Stimulated activated naive B cell treated with anti-CD40 and anti-IgM and Interleukin-4, amounts not matched to agents 10 μg/mL and 1 μg/mL and 100 μg/mL, for 72 hours (primary cell): ENCODE data around the gene CCER1.

ENCODE experiments used
- ATAC-seq, 2 donors: fragments of 150-1000 bp; cut with Tn5 transposase; replicated peaks; 2 replicates each; pipeline ENCODE4 v1.10.0; 2021; ENCODE audit warnings: moderate library complexity in 1 of 2
- DNase-seq: peaks from one replicate; pipeline ENCODE4 v3.0.0; 2021
- H3K27ac Mint-ChIP-seq: one replicate; pipeline ENCODE4 v1.8.0; 2022; ENCODE audit warnings: mild to moderate bottlenecking, mixed read lengths
- H3K27me3 Mint-ChIP-seq, 2 donors: one replicate each; pipeline ENCODE4 v1.8.0; 2022; ENCODE audit warnings: mixed read lengths in 2 of 2
- H3K36me3 Mint-ChIP-seq, 2 donors: one replicate each; pipeline ENCODE4 v1.8.0; 2022; ENCODE audit warnings: mixed read lengths in 2 of 2, mild to moderate bottlenecking in 1 of 2
- H3K4me1 Mint-ChIP-seq, 2 donors: one replicate each; pipeline ENCODE4 v1.8.0; 2022; ENCODE audit warnings: mixed read lengths in 2 of 2, mild to moderate bottlenecking in 1 of 2
- H3K4me3 Mint-ChIP-seq, 2 donors: one replicate each; pipeline ENCODE4 v1.8.0; 2022; ENCODE audit warnings: mild to moderate bottlenecking in 2 of 2, mixed read lengths in 2 of 2, moderate library complexity in 1 of 2
- H3K9me3 Mint-ChIP-seq, 2 donors: one replicate each; pipeline ENCODE4 v1.8.0; 2022; ENCODE audit warnings: mixed read lengths in 2 of 2, mild to moderate bottlenecking in 1 of 2

The CCER1 gene

DNA sequence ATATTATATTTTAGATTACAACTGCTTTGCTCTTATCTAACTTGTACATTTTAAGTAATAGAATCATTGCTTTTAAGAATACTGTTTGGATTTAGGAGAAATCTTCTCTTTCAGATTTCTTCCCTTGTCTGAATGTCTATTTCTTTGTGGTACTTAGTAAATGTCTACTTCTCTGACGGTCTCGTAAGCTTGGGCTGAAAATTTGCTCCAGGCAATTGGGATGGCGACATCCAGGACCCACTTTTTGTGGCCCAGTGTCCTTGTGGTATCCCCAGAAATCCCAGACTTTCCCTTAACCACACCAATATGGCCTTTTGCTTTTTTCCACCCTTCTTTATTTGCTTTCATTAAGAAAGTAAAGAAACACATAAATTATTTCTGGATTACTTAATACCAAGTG lies 24.0 kb upstream of the CCER1 start:
- ATAC-seq (no peak), DNase-seq (no peak)
- Mint-ChIP-seq H3K4me1 (no peaks in the 10 kb centered on the region), H3K27me3 (no peaks in the 10 kb centered on the region), H3K4me3 (no peak overlapping the region), H3K36me3 (no peaks in the 10 kb centered on the region), H3K27ac (no peak overlapping the region), H3K9me3 (no peaks in the 10 kb centered on the region)

DNA sequence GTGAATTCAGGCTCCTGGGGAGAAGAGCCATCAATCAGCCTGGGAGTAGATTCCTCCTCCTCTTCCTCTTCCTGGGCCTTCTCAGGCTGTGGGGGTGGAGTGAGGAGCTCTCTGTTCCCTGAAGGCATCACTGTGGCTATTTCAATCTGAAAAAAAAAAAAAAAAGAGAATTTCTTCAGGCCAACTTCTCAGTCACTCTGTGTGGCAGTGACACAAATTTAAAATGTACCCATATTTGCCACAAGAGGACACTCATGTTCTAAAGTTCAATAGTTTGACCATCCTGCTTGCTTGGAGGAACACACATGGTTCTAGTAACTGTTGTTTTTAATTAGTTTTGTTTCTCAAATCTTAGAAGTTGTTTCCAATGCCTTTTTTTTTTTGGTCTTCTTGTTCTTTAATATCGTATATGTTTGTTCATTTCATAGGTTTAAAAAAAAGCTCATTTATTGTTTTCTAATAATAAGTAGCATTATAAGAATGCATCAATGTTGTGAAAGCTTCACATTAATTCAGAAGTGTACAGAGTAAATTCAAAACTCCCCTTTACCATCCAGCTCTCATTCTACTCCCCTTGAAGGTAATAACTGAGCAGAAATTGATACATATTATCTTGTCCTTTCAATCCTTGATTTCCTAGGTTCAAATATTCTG lies 23.3 kb upstream of the CCER1 start:
- DNase-seq (no peak), ATAC-seq (peak; percentile 68 to 82)
- no peak overlapping the region for H3K4me3 Mint-ChIP-seq
- H3K27ac Mint-ChIP-seq, result no peak overlapping the region
- H3K27me3 Mint-ChIP-seq, result no peaks in the 10 kb centered on the region
- H3K36me3 Mint-ChIP-seq, result no peaks in the 10 kb centered on the region
- no peaks in the 10 kb centered on the region for H3K4me1 Mint-ChIP-seq
- no peaks in the 10 kb centered on the region for H3K9me3 Mint-ChIP-seq

DNA sequence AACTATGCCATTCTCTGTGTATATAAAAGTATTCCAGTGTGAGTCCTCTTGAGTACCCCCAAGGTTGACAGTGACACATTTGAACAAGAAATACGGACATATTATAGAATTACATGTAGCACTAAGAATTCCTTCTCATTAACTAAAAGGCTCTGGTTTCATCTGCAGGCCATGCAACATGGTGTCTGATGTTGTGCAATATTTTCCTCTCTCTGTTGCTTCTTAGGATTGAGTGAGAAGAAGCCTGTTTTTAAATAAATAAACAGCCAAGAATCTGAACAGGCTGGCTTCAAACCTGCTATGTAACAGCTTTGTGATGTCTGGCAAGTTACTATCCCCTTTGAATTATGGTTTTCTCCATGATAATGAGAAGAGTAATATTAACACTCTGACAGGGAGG lies 22.2 kb upstream of the CCER1 start:
- no peak overlapping the region for H3K27ac Mint-ChIP-seq
- no peaks in the 10 kb centered on the region for H3K4me1 Mint-ChIP-seq
- no peak for ATAC-seq
- no peak overlapping the region for H3K4me3 Mint-ChIP-seq
- no peak for DNase-seq
- H3K9me3 Mint-ChIP-seq, result no peaks in the 10 kb centered on the region
- H3K36me3 Mint-ChIP-seq, result no peaks in the 10 kb centered on the region
- no peaks in the 10 kb centered on the region for H3K27me3 Mint-ChIP-seq

DNA sequence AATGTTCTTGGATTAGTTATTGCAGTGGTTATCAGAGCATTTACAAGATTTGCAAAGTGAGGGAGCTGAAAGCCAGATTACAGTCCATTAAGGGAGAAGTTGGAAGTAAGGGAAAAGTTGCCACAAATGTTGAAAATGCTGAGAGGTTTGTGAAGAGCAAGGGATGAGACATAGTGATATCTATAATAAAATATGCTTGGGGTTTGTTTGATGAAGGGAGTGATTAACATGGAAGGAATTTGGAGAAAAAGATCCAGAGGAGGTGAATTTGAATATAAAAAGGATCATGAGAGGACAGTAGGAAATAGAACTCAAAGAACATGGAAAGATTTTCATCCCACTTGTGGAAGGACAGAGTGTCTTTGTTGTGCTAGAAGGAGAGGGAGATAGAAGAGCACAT lies 19.3 kb upstream of the CCER1 start:
- Mint-ChIP-seq H3K4me3 (no peak overlapping the region), H3K27me3 (no peaks in the 10 kb centered on the region), H3K27ac (no peak overlapping the region), H3K4me1 (no peaks in the 10 kb centered on the region), H3K9me3 (no peaks in the 10 kb centered on the region), H3K36me3 (no peaks in the 10 kb centered on the region)
- no peak for DNase-seq
- no peak for ATAC-seq

DNA sequence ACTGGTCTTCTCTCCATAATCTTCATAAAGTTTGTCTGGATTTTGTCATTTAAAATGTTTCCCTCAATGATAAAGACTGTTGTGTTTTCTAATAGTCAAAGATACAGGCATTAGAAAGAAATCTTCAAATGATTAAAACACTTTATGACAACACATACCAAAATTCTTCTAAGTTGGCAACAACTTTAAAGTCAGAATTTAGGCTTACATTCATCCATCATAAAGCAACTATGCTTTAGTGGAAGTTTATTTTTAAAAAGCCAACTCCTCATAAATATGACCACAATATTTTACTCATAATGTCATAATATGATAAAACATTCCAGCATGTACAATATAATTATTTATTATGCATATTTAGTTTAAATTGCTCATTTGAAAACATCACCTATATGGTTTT lies 17.2 kb upstream of the CCER1 start:
- Mint-ChIP-seq H3K4me1 (no peaks in the 10 kb centered on the region), H3K9me3 (no peaks in the 10 kb centered on the region), H3K36me3 (no peaks in the 10 kb centered on the region), H3K27ac (no peak overlapping the region), H3K4me3 (no peak overlapping the region), H3K27me3 (no peaks in the 10 kb centered on the region)
- DNase-seq, result no peak
- no peak for ATAC-seq

DNA sequence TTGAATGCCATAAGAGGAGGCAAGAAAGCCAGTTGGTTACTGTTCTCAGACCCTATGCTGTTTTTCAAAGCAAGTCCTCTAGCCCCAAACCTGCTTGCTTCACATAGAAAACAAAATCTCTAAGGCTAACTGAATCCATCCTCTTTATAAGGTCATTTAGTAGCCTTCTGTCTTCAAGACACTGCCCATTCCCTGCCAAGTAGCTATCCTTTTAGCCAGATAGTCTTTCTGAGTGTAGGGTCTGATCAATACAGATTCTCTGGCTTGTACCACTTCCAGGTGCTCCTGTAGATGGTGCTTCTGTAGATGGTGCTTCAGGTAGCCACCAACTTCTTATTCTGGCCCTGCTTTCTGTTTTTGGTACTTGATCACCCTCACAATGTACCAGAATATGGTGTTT lies 15.9 kb upstream of the CCER1 start:
- DNase-seq (no peak), ATAC-seq (no peak)
- no peaks in the 10 kb centered on the region for H3K9me3 Mint-ChIP-seq
- H3K4me1 Mint-ChIP-seq, result no peaks in the 10 kb centered on the region
- H3K4me3 Mint-ChIP-seq, result no peak overlapping the region
- no peaks in the 10 kb centered on the region for H3K27me3 Mint-ChIP-seq
- no peak overlapping the region for H3K27ac Mint-ChIP-seq
- H3K36me3 Mint-ChIP-seq, result no peaks in the 10 kb centered on the region

DNA sequence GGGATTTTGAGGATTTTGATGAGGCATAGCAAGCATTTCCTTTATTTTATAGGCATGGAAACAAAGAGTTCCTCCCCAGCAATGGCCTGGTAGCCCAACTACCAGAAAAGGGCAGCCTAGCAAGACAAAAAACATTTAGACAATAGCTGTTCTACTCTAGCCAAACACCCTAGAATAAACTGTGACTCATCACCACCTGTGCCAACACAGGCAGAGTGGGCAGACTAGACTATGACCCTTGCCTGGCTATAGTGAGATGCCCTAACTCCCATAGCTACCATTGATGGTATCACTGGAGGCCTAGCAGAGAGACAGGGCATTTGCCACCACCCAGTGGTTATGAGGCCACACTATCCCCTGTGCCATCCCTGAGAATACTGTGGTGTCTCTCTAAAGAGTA lies 15.5 kb upstream of the CCER1 start:
- H3K36me3 Mint-ChIP-seq, result no peaks in the 10 kb centered on the region
- no peak for ATAC-seq
- H3K4me1 Mint-ChIP-seq, result no peaks in the 10 kb centered on the region
- no peaks in the 10 kb centered on the region for H3K9me3 Mint-ChIP-seq
- no peak for DNase-seq
- no peak overlapping the region for H3K4me3 Mint-ChIP-seq
- no peaks in the 10 kb centered on the region for H3K27me3 Mint-ChIP-seq
- no peak overlapping the region for H3K27ac Mint-ChIP-seq

DNA sequence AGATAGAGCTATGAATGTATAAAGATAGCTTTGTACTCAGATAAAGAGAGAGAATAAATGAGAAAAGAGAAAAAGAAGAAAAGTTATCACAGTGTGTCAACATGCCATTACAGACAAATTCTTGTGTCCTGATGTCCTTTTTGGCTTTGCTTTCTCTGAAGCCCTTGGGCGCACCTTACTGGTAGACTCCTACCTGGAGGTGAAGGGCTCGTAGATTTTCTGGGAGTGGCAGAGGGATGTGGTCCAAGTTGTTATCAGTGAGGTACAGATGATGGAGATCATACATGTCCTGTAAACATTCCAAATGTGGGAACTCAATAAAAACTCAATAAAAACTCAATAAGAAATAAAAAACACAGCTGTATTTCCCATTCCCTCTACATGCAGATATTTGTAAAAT lies 14.9 kb upstream of the CCER1 start:
- DNase-seq (no peak), ATAC-seq (no peak)
- no peak overlapping the region for H3K4me3 Mint-ChIP-seq
- H3K36me3 Mint-ChIP-seq, result no peaks in the 10 kb centered on the region
- H3K9me3 Mint-ChIP-seq, result no peaks in the 10 kb centered on the region
- no peaks in the 10 kb centered on the region for H3K27me3 Mint-ChIP-seq
- H3K4me1 Mint-ChIP-seq, result no peaks in the 10 kb centered on the region
- no peak overlapping the region for H3K27ac Mint-ChIP-seq

DNA sequence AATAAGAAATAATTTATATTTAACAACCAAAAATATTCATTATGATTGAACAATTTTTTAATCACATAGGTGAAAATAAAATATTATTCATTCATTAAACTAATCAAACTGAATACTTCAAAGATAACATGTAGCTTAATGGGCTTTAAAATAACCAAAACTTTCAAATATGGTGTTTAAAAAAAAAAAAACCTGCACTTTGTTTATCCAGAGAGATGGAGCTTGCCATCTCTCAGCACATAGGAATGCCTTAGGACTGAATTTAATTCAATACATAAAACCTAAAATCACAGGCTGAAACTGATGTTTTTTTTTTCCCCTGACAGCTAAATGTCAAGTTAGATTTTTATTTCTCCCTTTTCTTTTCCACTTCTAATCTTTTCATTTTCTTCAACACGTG lies 14.4 kb upstream of the CCER1 start:
- no peak for DNase-seq
- no peak for ATAC-seq
- Mint-ChIP-seq H3K4me1 (no peaks in the 10 kb centered on the region), H3K4me3 (no peak overlapping the region), H3K27me3 (no peaks in the 10 kb centered on the region), H3K27ac (no peak overlapping the region), H3K9me3 (no peaks in the 10 kb centered on the region), H3K36me3 (no peaks in the 10 kb centered on the region)

DNA sequence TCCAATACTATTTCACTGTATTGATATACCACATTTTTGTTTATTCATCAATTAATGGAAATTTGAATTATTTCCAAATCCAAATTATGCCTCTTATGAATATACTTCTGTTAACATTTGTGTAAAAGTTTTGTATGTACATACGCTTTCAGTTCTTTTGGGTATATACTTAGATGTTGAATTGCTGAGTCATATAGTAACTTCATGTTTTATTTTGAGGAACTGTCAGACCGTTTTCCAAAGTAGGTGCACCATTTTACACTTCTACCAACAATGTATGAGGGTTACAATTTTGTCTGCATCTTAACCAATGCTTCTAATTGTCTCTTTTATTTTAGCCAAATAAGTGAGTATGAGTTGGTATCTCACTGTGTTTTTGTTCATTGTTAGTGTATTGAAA lies 10.2 kb upstream of the CCER1 start:
- Mint-ChIP-seq H3K36me3 (no peaks in the 10 kb centered on the region), H3K4me1 (no peaks in the 10 kb centered on the region), H3K4me3 (no peak overlapping the region), H3K27me3 (no peaks in the 10 kb centered on the region), H3K27ac (no peak overlapping the region), H3K9me3 (no peaks in the 10 kb centered on the region)
- DNase-seq (no peak), ATAC-seq (peak in 1 of 2 donors; percentile 27)

DNA sequence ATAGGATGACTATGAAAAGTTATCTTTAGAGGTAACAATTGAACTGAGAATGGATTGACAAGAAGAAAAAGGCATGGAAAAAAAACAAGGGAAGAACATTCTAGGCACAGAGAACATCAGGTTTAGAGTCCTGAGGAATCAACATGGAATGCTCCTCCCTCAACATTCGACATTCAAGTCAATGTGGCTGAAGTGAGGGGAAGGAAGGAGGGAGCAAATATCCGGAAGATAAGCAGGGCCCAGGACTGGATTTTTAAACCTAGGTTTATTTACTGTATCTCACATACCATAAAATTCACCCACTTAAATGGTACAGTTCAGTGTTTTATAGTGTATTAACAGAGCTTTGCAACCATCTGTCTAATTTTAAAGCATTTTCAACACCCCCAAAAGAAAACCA lies 9.6 kb upstream of the CCER1 start:
- Mint-ChIP-seq H3K27ac (no peak overlapping the region), H3K36me3 (no peaks in the 10 kb centered on the region), H3K9me3 (no peaks in the 10 kb centered on the region), H3K27me3 (no peaks in the 10 kb centered on the region), H3K4me3 (no peak overlapping the region), H3K4me1 (no peaks in the 10 kb centered on the region)
- no peak for ATAC-seq
- no peak for DNase-seq

DNA sequence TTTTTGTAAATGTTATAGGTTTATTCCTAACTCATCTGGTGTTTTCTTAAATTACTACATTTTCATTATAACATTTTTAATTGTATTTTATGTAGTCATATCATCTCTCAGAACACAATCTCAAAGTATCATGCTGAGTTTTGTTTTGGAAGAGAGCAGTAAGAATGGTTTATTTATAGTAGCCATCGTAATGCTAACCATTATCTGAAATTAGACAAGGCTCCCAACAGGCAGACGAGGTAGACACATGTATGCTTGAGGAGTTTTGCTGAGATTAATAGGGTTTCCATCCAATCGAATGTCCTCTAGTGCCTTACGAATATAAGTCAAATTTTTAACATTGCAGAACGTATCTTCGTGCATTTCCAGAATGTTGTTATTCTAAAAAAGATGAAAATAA lies 9.0 kb upstream of the CCER1 start:
- ATAC-seq, result no peak
- H3K4me1 Mint-ChIP-seq, result no peaks in the 10 kb centered on the region
- no peaks in the 10 kb centered on the region for H3K36me3 Mint-ChIP-seq
- no peak overlapping the region for H3K4me3 Mint-ChIP-seq
- H3K9me3 Mint-ChIP-seq, result no peaks in the 10 kb centered on the region
- DNase-seq, result no peak
- no peak overlapping the region for H3K27ac Mint-ChIP-seq
- H3K27me3 Mint-ChIP-seq, result no peaks in the 10 kb centered on the region

DNA sequence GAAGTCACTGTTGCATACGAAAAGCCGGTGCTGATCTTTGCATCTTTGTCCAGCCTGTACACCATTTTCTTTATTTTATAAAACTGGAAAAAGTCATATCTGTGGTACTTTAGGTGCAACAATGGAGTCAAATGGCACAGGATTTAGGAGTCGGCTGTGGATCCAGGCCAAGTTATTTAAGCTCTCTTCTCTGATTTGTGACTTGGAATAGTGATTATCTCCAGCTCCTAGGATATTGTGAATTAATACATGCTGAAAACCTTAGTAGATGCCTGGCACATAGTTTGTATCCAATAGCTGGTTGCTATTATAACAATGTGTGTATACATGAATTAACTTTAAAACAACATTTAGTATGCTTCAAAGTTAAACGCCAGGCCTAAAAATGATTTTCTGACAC lies 6.2 kb upstream of the CCER1 start:
- no peak overlapping the region for H3K4me3 Mint-ChIP-seq
- no peaks in the 10 kb centered on the region for H3K9me3 Mint-ChIP-seq
- no peaks in the 10 kb centered on the region for H3K36me3 Mint-ChIP-seq
- H3K4me1 Mint-ChIP-seq, result no peaks in the 10 kb centered on the region
- no peak overlapping the region for H3K27ac Mint-ChIP-seq
- DNase-seq, result no peak
- H3K27me3 Mint-ChIP-seq, result no peaks in the 10 kb centered on the region
- ATAC-seq, result no peak

DNA sequence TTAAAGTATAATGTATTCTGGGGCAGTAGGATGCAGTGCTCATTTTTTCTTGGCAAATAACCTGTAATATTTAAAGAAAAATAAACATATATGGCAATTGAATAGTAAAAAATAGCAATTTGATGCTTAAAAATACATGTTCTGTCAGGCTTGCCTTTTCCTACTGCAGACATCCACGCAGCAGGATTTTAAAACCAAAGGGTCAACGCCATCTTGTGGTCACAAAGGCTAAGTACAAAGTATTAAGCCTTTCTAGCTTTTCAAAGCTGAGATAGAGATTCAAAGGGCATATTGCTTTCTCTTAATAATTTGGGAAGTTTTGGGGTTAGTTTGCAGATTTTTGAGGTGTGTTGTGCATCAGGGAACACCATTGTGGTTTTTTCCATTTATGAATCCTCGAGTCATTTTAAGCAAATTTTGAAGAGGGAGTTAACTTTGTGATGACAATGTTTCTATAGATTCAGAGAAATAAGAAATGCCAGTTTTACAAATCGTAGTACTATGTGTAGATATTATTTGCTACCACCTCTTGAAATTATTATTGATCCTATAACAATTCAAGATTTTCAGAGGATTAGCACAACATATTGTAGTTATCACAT lies 4.7 kb upstream of the CCER1 start:
- Mint-ChIP-seq H3K36me3 (no peaks in the 10 kb centered on the region), H3K27ac (no peak overlapping the region), H3K9me3 (no peaks in the 10 kb centered on the region), H3K4me3 (no peak overlapping the region), H3K4me1 (no peaks in the 10 kb centered on the region), H3K27me3 (no peaks in the 10 kb centered on the region)
- ATAC-seq (peak; percentile 61 to 67), DNase-seq (no peak)

DNA sequence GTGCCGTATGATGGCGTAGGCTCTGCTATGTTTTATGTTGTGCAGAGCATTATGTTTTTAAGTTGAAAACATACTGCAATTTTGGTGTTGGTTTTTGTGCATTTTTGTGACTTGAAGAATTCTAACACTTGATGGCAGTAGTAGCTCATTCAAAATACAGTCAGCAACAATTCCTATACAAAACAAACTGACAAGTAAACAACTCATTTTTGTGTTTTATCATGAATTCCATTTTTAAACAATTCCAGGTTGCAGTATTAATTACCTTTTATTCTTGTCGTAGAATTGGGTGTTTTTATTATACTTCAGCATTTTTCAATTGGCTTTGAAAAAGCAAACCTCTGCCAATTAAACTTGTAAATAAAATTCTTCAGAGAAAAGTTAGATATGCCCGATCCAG lies 4.1 kb upstream of the CCER1 start:
- Mint-ChIP-seq H3K27me3 (no peaks in the 10 kb centered on the region), H3K36me3 (no peaks in the 10 kb centered on the region), H3K27ac (no peak overlapping the region), H3K4me1 (no peaks in the 10 kb centered on the region), H3K4me3 (no peak overlapping the region), H3K9me3 (no peaks in the 10 kb centered on the region)
- DNase-seq, result no peak
- no peak for ATAC-seq

DNA sequence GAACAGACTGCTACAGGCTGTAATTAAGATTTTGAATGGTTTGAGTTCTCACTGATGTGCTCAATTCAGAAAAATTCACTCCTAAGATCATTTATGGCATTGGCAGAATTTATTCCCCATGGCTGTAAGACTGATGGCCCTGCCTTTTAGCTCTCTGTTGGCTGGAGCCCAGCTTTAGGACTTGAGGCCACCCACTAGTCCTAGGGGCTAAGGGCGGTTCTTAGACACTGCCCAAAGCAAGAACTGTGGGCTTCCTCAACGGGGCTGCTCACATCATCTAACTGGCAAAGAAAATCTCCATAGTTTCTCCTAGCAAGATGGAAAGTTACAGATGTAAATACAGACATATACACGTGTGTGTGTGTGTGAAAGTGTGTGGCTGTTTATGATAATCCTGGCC lies 3.4 kb upstream of the CCER1 start:
- no peak for DNase-seq
- H3K27me3 Mint-ChIP-seq, result peaks cover 5 to 6% of the 10 kb centered on the region in 2 donors
- no peaks in the 10 kb centered on the region for H3K4me1 Mint-ChIP-seq
- no peaks in the 10 kb centered on the region for H3K36me3 Mint-ChIP-seq
- H3K27ac Mint-ChIP-seq, result no peak overlapping the region
- ATAC-seq, result no peak
- H3K9me3 Mint-ChIP-seq, result no peaks in the 10 kb centered on the region
- no peak overlapping the region for H3K4me3 Mint-ChIP-seq
